Measurements from ENCODE around the gene KRTCAP2.
"Not testable (repeated sequence)": the region's sequence is repeated elsewhere in the genome, so short reads cannot be mapped to it uniquely, and the experiment has no call there.

KRTCAP2 gene

DNA sequence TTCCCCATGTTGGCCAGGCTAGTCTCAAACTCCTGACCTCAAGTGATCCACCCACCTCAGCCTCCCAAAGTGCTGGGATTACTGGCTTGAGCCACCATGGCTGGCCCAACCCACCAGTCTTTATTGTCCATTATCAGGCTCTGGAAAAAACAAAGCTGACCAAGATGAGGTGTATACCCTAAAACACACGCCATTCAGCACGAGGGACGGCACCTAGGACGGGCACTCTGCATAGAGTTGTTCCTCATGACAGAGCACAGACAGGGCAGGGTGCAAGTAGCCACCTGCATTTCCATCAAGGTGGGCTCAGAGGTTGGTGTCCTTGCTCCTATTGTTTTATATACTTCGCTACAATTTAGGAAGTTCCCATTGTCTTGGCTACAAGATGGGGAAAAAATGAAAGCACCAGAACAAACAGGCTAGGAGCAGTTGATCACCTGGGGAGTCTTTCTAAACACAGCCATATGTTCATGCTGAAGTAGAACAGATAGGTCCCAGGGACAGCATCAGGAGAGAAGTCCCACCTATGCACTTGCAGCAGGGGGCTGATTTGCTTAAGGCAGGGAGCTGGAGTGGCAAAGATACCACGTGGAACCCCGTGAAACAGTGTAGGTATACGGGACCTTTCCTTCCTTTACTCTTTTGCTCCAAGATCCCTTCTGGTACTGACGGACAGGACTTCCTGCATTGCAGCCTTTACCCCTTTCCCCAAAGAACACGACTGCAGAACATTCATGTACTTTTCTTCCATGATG is 4.5 kb downstream of the KRTCAP2 start:
- DNase-seq (ENCODE audit: low read depth in 2 of 2) = no peak

DNA sequence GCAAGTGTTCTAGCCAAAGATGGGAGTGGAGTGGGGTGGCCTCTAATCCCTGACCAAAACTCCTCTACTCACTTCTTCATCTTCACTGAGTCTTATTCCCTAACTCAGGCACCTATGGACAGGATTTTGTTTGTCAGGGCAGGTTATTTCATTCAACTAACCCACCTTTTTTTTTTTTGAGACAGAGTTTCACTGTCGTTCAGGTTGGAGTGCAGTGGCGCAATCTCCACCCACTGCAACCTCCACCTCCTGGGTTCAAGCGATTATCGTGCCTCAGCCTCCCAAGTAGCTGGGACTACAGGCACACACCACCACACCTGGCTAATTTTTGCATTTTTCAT is 5.0 kb downstream of the KRTCAP2 start:
- DNase-seq (ENCODE audit: low read depth in 2 of 2) = not testable (repeated sequence)

DNA sequence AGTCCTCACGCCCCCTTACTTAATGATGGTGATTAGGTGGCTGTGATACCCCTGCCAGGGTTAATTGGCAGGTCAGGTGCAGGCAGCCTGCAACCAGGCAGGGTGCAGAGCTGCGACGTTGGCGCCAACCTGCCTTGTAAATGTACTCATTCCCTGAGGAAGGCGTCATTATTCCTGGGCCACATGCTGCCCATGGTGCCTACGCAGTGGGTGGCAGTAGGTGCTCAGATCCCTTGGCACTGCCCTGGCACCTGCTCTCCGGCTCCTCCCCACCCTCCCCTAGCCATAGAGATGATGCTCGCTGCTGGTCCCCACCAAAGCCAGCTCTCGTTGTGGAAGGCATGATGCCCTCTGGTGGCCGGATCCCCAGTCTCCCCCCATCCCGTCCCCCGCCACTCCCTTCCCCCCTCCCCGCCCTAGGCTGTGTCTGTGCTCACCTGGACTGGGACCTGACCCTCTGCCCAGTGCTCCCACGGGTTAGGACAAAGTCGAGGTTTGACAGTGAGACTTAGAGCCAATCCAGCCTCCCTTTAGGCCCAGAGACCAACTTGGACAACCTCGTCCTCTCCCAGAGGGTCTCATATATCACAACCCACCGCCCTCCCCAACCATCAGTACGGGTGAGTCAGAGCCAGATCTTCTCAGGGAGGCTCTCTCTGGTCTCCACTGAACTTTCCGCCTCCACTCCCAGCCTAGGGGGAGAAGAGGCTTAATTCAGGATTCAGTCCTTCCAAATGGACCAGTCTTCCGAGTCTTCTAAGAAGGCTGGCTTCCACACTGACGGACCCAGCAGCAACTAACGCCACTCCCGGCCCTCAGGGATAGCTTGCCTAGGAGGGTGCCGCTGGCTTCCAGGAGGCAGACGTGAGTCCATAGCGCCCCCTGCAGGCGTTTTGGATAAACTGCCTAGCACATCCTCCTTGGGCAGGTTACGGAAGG is 5.7 kb downstream of the KRTCAP2 start:
- peak in 1 of 2 experiments; percentile 29 for DNase-seq (ENCODE audit: low read depth in 2 of 2)

DNA sequence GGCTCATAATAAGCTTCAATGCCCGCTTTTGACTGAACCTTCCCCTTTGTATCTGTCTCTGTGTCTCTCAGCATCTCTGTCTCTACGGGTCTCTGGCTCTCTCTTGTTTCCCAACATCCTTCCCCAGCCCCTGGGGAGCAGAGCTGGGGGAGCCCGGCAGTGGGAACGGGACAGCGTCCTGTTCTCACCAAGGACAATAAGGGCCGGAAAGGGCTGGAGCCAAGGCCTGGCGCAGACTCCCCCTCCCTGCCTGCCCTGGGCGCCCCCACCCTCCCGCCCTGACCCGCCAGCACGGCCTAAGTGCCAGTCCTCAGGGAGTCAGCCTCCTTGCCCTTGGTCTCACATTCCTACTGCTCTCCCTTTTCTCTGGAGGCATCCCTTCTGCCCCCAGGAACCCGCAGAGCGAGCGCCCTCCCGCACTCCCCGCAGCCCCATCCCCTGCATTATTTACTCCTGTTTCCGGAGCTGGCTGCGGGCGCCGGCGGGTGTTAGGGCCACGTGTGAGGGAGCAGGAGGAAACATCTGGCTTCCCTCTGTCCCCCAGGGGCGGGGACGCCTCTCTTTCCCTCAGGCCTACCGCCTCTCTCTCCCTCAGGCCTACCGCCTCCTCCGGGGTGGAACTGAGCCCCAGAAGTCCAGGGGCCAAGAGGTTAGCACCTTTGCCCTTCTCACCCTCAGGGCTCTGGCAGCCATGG is 6.5 kb downstream of the KRTCAP2 start:
- DNase-seq (ENCODE audit: low read depth in 2 of 2) = no peak

DNA sequence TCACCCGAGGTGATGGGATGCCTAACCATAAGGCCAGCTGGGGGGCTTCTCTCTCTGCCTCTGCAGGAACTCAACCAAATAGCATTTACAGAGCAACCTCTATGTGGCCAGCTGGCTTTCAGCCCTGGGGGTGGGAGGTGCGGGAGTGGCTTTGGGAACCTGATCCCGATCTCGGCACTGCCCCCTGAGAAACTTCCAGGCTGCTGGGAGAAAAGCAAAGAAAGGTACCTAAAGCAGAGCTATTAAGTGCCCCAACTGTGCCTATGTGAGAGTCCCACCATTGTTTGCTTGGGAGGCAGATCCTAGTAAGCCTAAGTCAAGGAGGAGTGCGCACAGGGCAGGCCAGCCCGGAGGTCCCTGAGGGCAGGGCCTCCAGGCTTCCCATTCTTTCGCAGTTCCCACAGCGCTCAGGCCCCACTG is 7.0 kb downstream of the KRTCAP2 start:
- no peak for DNase-seq (ENCODE audit: low read depth in 2 of 2)

DNA sequence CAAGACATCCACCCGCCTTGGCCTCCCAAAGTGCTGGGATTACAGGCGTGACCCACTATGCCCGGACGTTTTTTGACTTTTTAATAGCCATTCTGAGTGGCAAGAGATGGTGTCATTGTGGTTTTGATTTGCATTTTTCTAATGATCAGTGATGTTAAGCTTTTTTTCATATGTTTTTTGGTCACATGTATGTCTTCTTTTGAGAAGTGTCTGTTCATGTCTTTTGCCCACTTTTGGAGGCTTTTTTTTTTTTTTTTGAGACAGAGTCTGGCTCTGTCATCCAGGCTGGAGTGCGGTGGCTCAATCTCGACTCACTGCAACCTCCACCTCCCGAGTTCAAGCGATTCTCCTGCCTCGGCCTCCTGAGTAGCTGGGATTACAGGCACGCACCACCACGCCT is 8.5 kb downstream of the KRTCAP2 start:
- not testable (repeated sequence) for DNase-seq (ENCODE audit: low read depth in 2 of 2)

DNA sequence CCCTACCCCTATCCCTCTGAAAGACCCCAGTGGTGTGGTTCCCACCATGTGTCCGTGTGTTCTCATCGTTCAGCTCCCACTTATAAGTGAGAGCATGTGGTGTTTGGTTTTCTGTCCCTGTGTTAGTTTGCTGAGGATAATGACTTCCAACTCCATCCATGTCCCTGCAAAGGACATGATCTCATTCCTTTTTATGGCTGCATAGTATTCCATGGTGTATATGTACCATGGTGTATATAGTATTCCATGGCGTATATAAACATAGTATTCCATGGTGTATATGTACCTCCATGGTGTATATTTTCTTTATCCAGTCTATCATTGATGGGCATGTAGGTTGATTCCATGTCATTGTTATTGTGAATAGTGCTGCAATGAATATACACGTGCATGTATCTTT is 9.3 kb downstream of the KRTCAP2 start:
- DNase-seq (ENCODE audit: low read depth in 2 of 2) = not testable (repeated sequence)

DNA sequence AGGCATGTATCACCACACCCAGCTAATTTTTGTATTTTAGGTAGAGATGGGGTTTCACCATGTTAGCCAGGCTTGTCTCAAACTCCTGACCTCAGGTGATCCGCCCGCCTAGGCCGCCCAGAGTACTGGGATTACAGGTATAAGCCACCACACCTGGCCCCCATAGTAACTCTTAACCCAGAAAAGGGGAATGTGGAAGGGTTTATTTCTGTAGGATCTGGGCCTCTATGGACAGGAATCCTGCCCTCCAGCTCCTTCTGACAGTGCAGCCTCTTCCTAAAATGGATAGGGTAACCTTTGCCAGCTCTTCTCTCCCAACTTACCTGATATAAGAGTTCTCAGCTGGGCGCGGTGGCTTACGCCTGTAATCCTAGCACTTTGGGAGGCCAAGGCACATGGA is 10.5 kb downstream of the KRTCAP2 start:
- DNase-seq (ENCODE audit: low read depth in 2 of 2) = not testable (repeated sequence)

DNA sequence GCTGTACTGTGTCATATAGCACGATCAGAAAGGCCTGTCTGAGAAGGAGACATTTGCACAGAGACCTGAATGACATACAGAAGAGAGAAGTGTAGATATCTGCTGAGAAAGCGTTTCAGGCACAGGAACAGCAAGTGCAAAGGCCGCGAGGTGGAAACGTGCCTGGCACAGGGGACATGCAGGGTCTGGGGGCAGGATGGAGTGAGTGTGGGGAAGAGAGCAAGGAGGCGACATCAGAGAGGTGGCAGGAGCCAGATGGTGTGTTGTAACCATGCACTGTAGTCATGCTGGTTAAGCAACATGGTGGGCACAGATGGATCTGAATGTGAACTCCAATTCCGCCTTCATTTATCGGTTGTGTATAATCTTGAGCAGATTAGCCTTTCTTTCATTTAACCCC is 13.0 kb downstream of the KRTCAP2 start:
- DNase-seq (ENCODE audit: low read depth in 2 of 2) = no peak

DNA sequence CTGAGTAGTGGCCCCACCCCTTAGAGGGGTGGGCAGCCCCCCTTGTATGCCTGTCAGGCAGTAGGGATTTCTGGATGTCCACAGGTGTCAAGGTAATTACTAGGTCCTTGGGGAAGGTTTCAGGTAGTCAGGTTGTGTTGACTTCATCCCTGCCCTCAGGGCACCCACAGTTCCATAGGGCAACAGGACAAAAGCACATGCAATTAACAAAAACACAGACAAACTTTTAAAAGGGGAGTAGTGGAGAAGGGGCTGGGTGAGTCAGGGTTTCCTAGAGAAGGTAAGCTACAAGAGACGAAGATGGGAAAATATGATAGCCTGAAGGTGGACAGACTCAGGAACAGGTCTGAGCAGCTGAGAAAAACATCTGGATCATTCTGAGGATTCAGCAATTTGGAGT is 14.1 kb downstream of the KRTCAP2 start:
- DNase-seq (ENCODE audit: low read depth in 2 of 2) = no peak

DNA sequence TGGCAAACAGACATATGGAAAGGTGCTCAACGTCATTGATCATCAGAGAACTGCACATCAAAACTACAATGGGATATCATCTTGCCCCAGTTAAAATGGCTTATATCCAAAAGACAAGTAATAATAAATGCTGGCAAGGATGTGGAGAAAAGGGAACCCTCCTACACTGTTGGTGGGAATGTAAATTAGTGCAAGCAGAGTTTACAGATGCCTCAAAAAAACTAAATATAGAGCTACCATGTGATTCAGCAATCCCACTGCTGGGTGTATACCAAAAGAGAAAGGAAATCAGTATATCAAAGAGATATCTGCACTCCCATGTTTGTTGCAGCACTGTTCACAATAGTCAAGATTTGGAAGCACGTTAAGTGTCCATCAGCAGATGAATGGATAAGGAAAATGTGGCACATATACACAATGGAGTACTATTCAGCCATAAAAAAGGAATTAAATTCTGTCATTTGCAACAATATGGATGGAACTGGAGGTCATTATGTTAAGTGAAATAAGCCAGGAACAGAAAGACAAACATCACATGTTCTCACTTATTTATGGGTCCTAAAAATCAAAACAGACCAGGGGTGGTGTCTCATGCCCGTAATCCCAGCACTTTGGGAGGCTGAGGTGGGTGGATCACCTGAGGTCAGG is 17.0 kb downstream of the KRTCAP2 start:
- not testable (repeated sequence) for DNase-seq (ENCODE audit: low read depth in 2 of 2)

DNA sequence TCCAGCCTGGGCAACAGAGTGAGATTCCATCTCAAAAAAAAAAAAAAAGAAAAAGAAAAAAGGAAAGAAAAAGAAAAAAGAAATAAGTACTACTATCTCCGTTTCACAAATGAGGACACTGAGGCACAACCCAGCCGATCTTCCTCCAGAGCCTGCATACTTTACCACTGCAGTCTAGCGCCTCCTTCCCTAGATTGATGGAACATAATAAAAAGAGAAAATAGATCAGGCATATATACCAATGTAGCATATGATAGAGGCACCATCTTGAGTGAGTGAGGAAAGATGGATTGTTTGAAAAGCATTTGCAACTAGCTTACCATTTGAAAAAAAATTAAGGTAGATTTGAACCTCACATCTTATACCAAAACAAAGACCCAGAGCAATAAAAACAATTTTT is 27.6 kb downstream of the KRTCAP2 start:
- no peak for DNase-seq (ENCODE audit: low read depth in 2 of 2)

DNA sequence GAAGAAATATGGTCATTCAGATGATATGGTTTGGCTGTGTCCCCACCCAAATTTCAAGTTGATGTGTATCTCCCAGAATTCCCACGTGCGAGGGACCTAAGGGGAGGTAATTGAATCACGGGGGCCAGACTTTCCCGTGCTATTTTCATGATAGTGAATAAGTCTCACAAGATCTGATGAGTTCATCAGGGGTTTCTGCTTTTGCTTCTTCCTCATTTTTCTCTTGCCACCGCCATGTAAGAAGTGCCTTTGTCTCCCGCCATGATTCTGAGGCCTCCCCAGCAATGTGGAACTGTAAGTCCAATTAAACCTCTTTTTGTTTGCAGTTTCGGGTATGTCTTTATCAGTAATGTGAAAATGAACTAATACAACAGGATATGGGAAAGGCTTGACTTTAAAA is 31.4 kb downstream of the KRTCAP2 start:
- no peak for DNase-seq (ENCODE audit: low read depth in 2 of 2)

DNA sequence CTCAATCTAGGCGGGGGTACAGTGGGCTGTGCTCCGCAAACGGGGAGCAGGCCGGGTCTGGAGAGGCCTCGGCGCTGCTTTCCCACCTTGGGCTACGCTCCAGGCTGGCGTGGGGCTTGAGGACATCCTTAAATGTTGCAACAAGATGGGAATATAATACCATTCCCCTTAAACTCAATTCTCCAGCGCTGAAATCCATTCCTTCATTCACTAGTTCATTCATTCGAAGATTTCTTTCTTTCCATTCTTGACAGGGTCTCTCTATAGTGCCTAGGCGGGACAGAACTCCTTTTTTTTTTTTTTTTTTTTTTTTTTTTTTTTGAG is 32.5 kb downstream of the KRTCAP2 start:
- no peak for DNase-seq (ENCODE audit: low read depth in 2 of 2)

DNA sequence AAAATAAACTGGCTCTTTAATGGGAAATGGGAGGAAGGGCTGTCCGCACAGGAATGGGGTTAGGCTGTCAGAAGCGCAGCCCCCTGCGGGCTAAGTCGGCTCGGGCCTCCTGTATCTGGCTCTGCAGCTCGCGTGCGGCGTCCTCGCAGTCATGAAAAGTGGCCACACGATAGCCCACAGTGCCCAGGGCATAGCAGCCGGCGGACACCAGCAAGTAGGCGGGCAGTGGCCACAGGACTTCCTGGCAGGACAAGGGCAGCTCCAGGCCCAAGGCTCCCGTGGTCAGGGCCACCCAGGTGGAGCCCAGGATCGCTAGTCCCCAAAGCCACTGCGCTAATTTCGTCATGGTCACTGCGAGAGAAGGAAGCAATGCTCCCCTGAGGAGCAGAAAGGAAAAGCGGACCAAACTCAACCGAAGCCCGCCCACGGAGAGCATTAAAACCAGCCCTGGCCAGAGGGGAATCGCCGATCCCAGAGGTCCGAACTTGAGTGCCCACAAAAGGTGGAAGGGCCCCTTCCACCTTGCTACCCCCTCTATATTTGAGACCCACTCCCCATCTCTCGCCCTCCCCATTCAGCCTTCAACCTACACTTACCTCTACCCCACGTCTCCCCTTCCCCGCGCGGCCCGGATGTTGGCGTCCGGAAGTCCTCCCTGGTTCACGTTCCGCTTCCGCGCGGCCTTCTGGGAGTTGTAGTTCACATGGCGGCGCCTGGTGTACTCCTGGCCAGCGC is 33.0 kb downstream of the KRTCAP2 start, which contains the start of gene DPM3:
Gene DPM3 (minus strand): TSS at position 637 of the 735 bp plus-strand sequence. CDS start 291 bp downstream, at position 346.
- DNase-seq (ENCODE audit: low read depth in 2 of 2) = peak in 1 of 2 experiments; percentile 17

DNA sequence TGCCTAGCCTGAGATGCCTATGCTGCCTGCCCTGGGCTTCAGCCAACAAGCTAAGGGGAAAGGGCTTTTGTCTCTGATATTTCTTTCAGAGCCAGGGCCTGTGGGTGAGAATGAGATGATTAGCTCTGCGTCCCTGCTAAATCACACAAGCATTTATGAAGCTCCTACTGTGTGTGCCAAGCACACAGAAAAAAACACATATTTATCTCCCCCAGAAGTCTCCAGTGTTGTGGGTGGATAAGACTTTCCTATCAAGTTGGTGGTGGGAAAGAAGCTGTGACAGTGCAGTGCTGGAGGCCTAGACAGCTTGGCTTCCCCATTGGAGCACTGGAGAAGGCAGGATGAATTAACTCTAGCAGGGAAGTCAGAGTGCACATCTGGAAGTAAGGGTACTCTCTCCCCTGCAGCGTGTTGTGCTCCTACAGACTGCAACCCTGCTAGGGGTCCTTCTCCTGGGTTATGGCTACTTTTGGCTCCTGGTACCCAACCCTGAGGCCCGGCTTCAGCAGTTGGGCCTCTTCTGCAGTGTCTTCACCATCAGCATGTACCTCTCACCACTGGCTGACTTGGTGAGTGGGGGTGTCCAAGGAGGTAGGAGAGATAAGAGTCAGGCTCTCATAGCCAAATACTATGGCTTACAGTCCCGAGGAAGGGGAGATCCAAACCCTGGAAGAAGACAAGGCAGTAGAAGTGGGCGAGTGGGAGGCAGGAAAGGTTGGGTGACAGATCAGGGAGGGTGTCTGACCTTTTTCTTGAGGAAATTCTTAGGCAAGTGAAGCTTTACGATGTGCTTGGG is 35.8 kb downstream of the KRTCAP2 start:
- no peak for DNase-seq (ENCODE audit: low read depth in 2 of 2)

DNA sequence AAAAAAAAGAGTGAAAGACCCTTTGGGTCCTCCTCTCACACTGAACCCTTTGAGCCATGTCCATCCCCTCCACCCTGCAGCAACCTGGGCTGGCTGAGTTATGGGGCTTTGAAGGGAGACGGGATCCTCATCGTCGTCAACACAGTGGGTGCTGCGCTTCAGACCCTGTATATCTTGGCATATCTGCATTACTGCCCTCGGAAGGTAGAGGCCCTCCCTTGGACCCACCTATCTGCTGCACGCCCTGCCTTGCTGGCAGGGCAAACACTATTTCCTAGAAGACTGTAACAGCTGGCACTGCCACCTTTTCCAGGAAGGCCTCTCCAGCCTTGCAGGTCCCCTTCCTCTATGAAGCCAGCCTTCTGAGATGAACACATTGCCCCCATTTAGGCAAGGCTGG is 36.4 kb downstream of the KRTCAP2 start:
- no peak for DNase-seq (ENCODE audit: low read depth in 2 of 2)

DNA sequence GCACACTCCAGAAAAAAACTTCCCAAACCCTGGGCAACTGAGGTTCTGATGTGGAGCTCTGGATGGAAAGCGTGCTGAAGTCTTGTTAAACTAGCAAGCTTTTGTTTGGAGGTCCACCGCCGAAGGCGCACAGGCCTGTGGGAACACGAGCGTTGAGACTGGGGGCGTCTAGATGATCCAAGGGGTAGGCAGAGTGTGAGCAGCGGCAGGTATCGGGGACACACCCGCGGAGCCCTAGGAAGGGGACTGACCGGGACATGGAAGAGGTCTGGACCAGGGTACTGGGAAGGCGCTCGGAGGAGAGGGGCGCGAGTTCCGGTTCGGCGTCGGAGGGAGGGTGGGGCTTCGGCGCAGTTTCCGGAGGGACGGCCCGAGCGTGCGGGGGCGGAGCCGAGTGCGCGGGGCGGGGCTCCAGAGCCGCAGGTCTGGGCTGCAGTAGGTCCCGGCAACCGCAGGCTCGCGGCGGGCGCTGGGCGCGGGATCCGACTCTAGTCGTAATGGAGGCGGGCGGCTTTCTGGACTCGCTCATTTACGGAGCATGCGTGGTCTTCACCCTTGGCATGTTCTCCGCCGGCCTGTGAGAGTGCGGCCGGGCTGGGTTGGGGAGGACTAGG is 37.6 kb downstream of the KRTCAP2 start, which contains the start of gene SLC50A1:
Gene SLC50A1 (plus strand): TSS at position 438 of the 614 bp plus-strand sequence. CDS start 60 bp downstream, at position 498.
- peak; percentile 74 to 80 for DNase-seq (ENCODE audit: low read depth in 2 of 2)

DNA sequence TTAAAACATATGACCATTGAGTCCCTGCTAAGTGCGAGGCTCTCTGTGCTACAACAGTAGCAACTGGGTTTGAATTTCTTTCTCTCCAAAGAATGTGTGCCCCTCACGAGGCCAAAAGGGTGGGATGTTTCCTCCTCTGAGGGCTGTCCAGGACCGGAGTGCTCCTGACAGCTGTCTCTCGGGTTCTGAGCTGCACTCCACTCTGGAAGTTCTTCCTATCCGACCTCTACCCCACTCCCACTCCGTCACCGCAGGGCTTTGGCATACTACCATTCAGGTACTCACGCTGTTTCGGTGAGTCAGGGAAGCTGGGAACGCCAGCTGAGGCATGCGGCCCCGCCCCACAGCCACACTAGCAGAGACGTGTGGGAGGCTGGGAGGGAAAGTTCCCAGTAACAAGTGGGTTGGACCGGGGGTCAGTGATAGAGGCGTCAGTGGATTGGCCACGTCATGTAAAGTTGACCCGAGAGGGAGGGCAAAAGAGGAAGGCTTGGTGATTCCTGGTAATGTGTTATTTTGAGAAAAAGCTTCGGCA is 38.2 kb downstream of the KRTCAP2 start:
- peak; percentile 54 to 62 for DNase-seq (ENCODE audit: low read depth in 2 of 2)

Data from fibroblast of skin of left biceps (primary cell).